K562 (cell line): ENCODE measurements around the gene IFI30. TPM values are rescaled to one million over a fixed set of nuclear protein-coding genes. Genes with fewer than 3 reads are reported as not detected.
A peak's percentile ranks its signal among the peaks of the same experiment; 100 is the strongest.

ENCODE experiments used
- FIP1L1 ChIP-seq: fragments of 200-400 bp; formaldehyde crosslinking; IDR thresholded peaks from 2 replicates; pipeline ENCODE4 v1.6.1; 2018; ENCODE audit warnings: mild to moderate bottlenecking, low read depth, low read length; ENCODE audit not compliant: poor library complexity, severe bottlenecking
- FOXP1 ChIP-seq: sonication (generic); formaldehyde crosslinking; IDR thresholded peaks from 2 replicates; pipeline ENCODE4 v1.8.0; 2022; ENCODE audit warnings: mild to moderate bottlenecking, missing genetic modification reagents
- HDAC8 ChIP-seq: fragments of 450-650 bp; IDR thresholded peaks from 2 replicates; pipeline ENCODE4 v1.6.1; 2016; ENCODE audit warnings: mild to moderate bottlenecking, missing genetic modification characterization, moderate library complexity, missing compliant biosample characterization
- HDGF ChIP-seq: fragments of 450-650 bp; IDR thresholded peaks from 2 replicates; pipeline ENCODE4 v1.6.1; 2016
- KLF1 ChIP-seq: fragments of 450-650 bp; IDR thresholded peaks from 2 replicates; pipeline ENCODE4 v1.6.1; 2016; ENCODE audit warnings: missing genetic modification characterization, missing compliant biosample characterization
- KLF6 ChIP-seq: fragments of 250-450 bp; sonication (Bioruptor Pico); IDR thresholded peaks from 2 replicates; pipeline ENCODE4 v1.4.0; 2020; ENCODE audit warnings: mild to moderate bottlenecking, moderate library complexity, borderline replicate concordance
- MAFF ChIP-seq: IDR thresholded peaks from 2 replicates; pipeline ENCODE4 v1.6.1; 2012; ENCODE audit warnings: low read length, improper control_type of control experiment
- MBD2 ChIP-seq: sonication (generic); IDR thresholded peaks from 2 replicates; pipeline ENCODE4 v1.6.1; 2016; ENCODE audit warnings: low read depth, borderline replicate concordance
- NEUROD1 ChIP-seq: fragments of 150-350 bp; IDR thresholded peaks from 2 replicates; pipeline ENCODE4 v1.6.1; 2014; ENCODE audit warnings: borderline replicate concordance, low read length, low read depth; ENCODE audit not compliant: partially characterized antibody
- PCBP1 ChIP-seq: fragments of 200-400 bp; formaldehyde crosslinking; IDR thresholded peaks from 2 replicates; pipeline ENCODE4 v1.6.1; 2018; ENCODE audit warnings: mild to moderate bottlenecking, low read depth, low read length; ENCODE audit not compliant: poor library complexity, severe bottlenecking
- PRPF4 ChIP-seq: fragments of 200-400 bp; formaldehyde crosslinking; IDR thresholded peaks from one replicate; pipeline ENCODE4 v1.6.1; 2017; ENCODE audit warnings: low read length, low read depth, mild to moderate bottlenecking; ENCODE audit not compliant: insufficient read depth, poor library complexity, severe bottlenecking
- RB1 ChIP-seq: fragments of 450-650 bp; IDR thresholded peaks from 2 replicates; pipeline ENCODE4 v1.6.1; 2017; ENCODE audit warnings: low read depth, mild to moderate bottlenecking
- RBM14 ChIP-seq: fragments of 200-400 bp; formaldehyde crosslinking; IDR thresholded peaks from 2 replicates; pipeline ENCODE4 v1.6.1; 2018; ENCODE audit warnings: low read depth, mild to moderate bottlenecking, low read length, moderate library complexity, borderline replicate concordance; ENCODE audit not compliant: insufficient read depth
- SAP30 ChIP-seq: fragments of 200-600 bp; sonication (generic); IDR thresholded peaks from 2 replicates; pipeline ENCODE4 v1.6.1; 2012; ENCODE audit warnings: borderline replicate concordance, low read depth, mild to moderate bottlenecking, moderate library complexity, low read length, control low read depth, inconsistent platforms; ENCODE audit not compliant: insufficient read depth, poor library complexity, severe bottlenecking
- SFPQ ChIP-seq: fragments of 200-400 bp; formaldehyde crosslinking; IDR thresholded peaks from 2 replicates; pipeline ENCODE4 v1.6.1; 2017; ENCODE audit warnings: mild to moderate bottlenecking, low read depth, low read length, moderate library complexity
- SMAD4 ChIP-seq: fragments of 250-450 bp; sonication (Bioruptor Pico); conservative IDR thresholded peaks from 2 replicates; pipeline ENCODE4 v1.8.0; 2021; ENCODE audit warnings: inconsistent platforms, mild to moderate bottlenecking, moderate library complexity
- TCF15 ChIP-seq: fragments of 250-450 bp; sonication (Bioruptor Pico); IDR thresholded peaks from 2 replicates; pipeline ENCODE4 v1.8.0; 2022; ENCODE audit warnings: moderate library complexity, mild to moderate bottlenecking, inconsistent platforms
- TFE3 ChIP-seq: fragments of 450-650 bp; formaldehyde crosslinking; IDR thresholded peaks from 2 replicates; pipeline ENCODE4 v1.4.0; 2020; ENCODE audit warnings: mild to moderate bottlenecking, mixed read lengths
- USF2 ChIP-seq: sonication (generic); formaldehyde crosslinking; IDR thresholded peaks from 2 replicates; pipeline ENCODE4 v1.5.0; 2020; ENCODE audit warnings: missing genetic modification reagents
- ZC3H8 ChIP-seq: fragments of 450-650 bp; IDR thresholded peaks from 2 replicates; pipeline ENCODE4 v1.6.1; 2017
- ZNF311 ChIP-seq: fragments of 250-450 bp; sonication (Bioruptor Pico); IDR thresholded peaks from 2 replicates; pipeline ENCODE4 v1.4.0; 2020; ENCODE audit warnings: mild to moderate bottlenecking, moderate library complexity
- ZNF324 ChIP-seq: fragments of 250-450 bp; sonication (Bioruptor Pico); IDR thresholded peaks from 2 replicates; pipeline ENCODE4 v1.4.0; 2020; ENCODE audit warnings: mild to moderate bottlenecking
- ZNF551 ChIP-seq: fragments of 250-450 bp; sonication (Bioruptor Pico); IDR thresholded peaks from 2 replicates; pipeline ENCODE4 v1.5.0; 2021; ENCODE audit warnings: mild to moderate bottlenecking, moderate library complexity
- ZNF668 ChIP-seq: fragments of 250-450 bp; sonication (Bioruptor Pico); IDR thresholded peaks from 2 replicates; pipeline ENCODE4 v1.8.0; 2022; ENCODE audit warnings: mild to moderate bottlenecking, inconsistent platforms
- polyA plus RNA-seq, 8 experiments: library from polyadenylated mRNA; depleted of rRNA in 4 of 8; stranded (reverse) in 5 of 8; unstranded in 3 of 8; fragments of >200 nt; fragmentation: Nextera tagmentation in 2 of 8; fragmentation: Illumina TruSeq in 1 of 8; extraction: Ambion mirVana in 2 of 8; extraction: Trizol in 1 of 8; gene quantifications; 2 replicates each; pipeline versions ENCODE4 v1.2.1 to v1.2.3, GENCODE V29; 2011 to 2014; ENCODE audit warnings: inconsistent platforms in 1 of 8, missing spikeins in 1 of 8
- total RNA-seq, 7 experiments: library from RNA; depleted of rRNA in 6 of 7; stranded (reverse); fragments of >200 nt in 6 of 7; fragmentation: Illumina TruSeq in 2 of 7; extraction: Trizol in 2 of 7; gene quantifications; 2 replicates each; pipeline versions ENCODE4 v1.2.1 to v1.2.3, GENCODE V29; 2011 to 2021; ENCODE audit warnings: low replicate concordance in 1 of 7

IFI30 gene
- total and polyA plus RNA-seq, 9 of the 15 experiments (the other 6 are each of a cell fraction or from before 2014, with no cell fraction given): 63.7 to 430 (median 109) TPM

GRCh38 chr19:18173572-18174288 is at the start of gene IFI30 (continued):
- TF ChIP-seq RBM14 (no peak), FOXP1 (peak; percentile 31; the same call in 1 of the 2 replicates), SFPQ (no peak), ZNF324 (CRISPR knock-in tag) (no peak), FIP1L1 (peak; percentile 38), MAFF (no peak), NEUROD1 (no peak), ZC3H8 (no peak), USF2 (0 out of 2 replicates have a peak, but pooled peaks have one; percentile 2), HDGF (no peak), PRPF4 (no peak), SAP30 (peak; percentile 48), KLF1 (tag) (0 out of 2 replicates have a peak, but pooled peaks have one; percentile 22), TFE3 (CRISPR knock-in tag) (no peak), ZNF668 (CRISPR knock-in tag) (no peak), HDAC8 (tag) (no peak), KLF6 (no peak), ZNF551 (CRISPR knock-in tag) (no peak), SMAD4 (CRISPR knock-in tag) (0 out of 2 replicates have a peak, but pooled peaks have one; percentile 40), MBD2 (0 out of 2 replicates have a peak, but pooled peaks have one; percentile 15), ZNF311 (CRISPR knock-in tag) (no peak), PCBP1 (peak; percentile 90), RB1 (no peak), TCF15 (no peak)
